ENCODE results near the gene SRGN.

The SRGN gene

GRCh38 chr10:69061305-69062161, 26.4 kb upstream of the SRGN start:
- DNase-seq (ENCODE audit: low spot score), result no peak

- no peak for DNase-seq (ENCODE audit: low spot score)
Measured at GRCh38 chr10:69062901-69063300, 25.0 kb upstream of the SRGN start.

- DNase-seq (ENCODE audit: low spot score), result no peak
Measured at GRCh38 chr10:69064762-69065328, 23.1 kb upstream of the SRGN start.

GRCh38 chr10:69065406-69066361, 22.2 kb upstream of the SRGN start:
- DNase-seq (ENCODE audit: low spot score), result no peak

GRCh38 chr10:69067189-69067588, 20.7 kb upstream of the SRGN start:
- no peak for DNase-seq (ENCODE audit: low spot score)

- DNase-seq (ENCODE audit: low spot score), result no peak
Measured at GRCh38 chr10:69068549-69068948, 19.4 kb upstream of the SRGN start.

- no peak for DNase-seq (ENCODE audit: low spot score)
Measured at GRCh38 chr10:69069090-69070042, 18.5 kb upstream of the SRGN start.

- no peak for DNase-seq (ENCODE audit: low spot score)
Measured at GRCh38 chr10:69070951-69071350, 17.0 kb upstream of the SRGN start.

- DNase-seq (ENCODE audit: low spot score), result no peak
Measured at GRCh38 chr10:69071610-69072009, 16.3 kb upstream of the SRGN start.

GRCh38 chr10:69073026-69073425, 14.9 kb upstream of the SRGN start:
- no peak for DNase-seq (ENCODE audit: low spot score)

GRCh38 chr10:69073736-69074364, 14.1 kb upstream of the SRGN start:
- no peak for DNase-seq (ENCODE audit: low spot score)

GRCh38 chr10:69074532-69074931, 13.4 kb upstream of the SRGN start:
- no peak for DNase-seq (ENCODE audit: low spot score)

GRCh38 chr10:69075431-69075830, 12.5 kb upstream of the SRGN start:
- DNase-seq (ENCODE audit: low spot score), result no peak

- no peak for DNase-seq (ENCODE audit: low spot score)
Measured at GRCh38 chr10:69078311-69078710, 9.6 kb upstream of the SRGN start.

GRCh38 chr10:69080226-69080625, 7.7 kb upstream of the SRGN start:
- DNase-seq (ENCODE audit: low spot score), result no peak

- peak; percentile 34 for DNase-seq (ENCODE audit: low spot score)
Measured at GRCh38 chr10:69086001-69086509, 1.8 kb upstream of the SRGN start.

- DNase-seq (ENCODE audit: low spot score), result no peak
Measured at GRCh38 chr10:69088471-69088769, 517 bp downstream of the SRGN start.

- DNase-seq (ENCODE audit: low spot score), result no peak
Measured at GRCh38 chr10:69088801-69089501, 1.0 kb downstream of the SRGN start.

- DNase-seq (ENCODE audit: low spot score), result no peak
Measured at GRCh38 chr10:69089638-69090599, 2.0 kb downstream of the SRGN start.

Data from iPS-NIHi11 (cell line).